ENCODE data around the gene AFG3L2. TPM values are rescaled to one million over a fixed set of nuclear protein-coding genes. Genes with fewer than 3 reads are reported as not detected.
"Not testable (repeated sequence)": the region's sequence is repeated elsewhere in the genome, so short reads cannot be mapped to it uniquely, and the experiment has no call there.

AFG3L2 gene
- total and polyA plus RNA-seq, 2 experiments from 2014 or later: 44.1 to 60.8 TPM

- peaks cover 25% of the 10 kb centered on the region for H3K79me2 ChIP-seq
- TF ChIP-seq EZH2phosphoT487 (IDR thresholded peaks at IDR 0.05; ENCODE audit: low read depth, severe bottlenecking, unreplicated experiment) (no peak), CTCF (IDR thresholded peaks at IDR 0.05; ENCODE audit: poor library complexity) (no peak), EZH2 (IDR thresholded peaks at IDR 0.05; ENCODE audit: borderline replicate concordance) (no peak)
These were observed 34.4 kb upstream of the AFG3L2 start for GRCh38 chr18:12411456-12411855.

GRCh38 chr18:12410747-12411146, 33.7 kb upstream of the AFG3L2 start:
- peak; percentile 57 for DNase-seq (ENCODE audit: low spot score)
- Histone ChIP-seq H3K4me1 (ENCODE audit: insufficient read depth) (peaks cover 14% of the 10 kb centered on the region), H3K79me2 (peaks cover 25% of the 10 kb centered on the region), H3K27ac (peak overlapping the region; percentile 36)
- H3K9me3 ChIP-seq (ENCODE audit: low read depth); H3K4me2 ChIP-seq; H3K4me3 ChIP-seq; H2AFZ ChIP-seq; H3K27me3 ChIP-seq; H3K9me2 ChIP-seq (replicated peaks; ENCODE audit: insufficient read depth); H4K20me1 ChIP-seq (ENCODE audit: insufficient read depth, poor library complexity, severe bottlenecking); H3K36me3 ChIP-seq (replicated peaks; ENCODE audit: insufficient read depth, low read depth): not testable (repeated sequence)
- WGBS (ENCODE audit: low lambda C conversion rate, missing lambda C conversion rate): 68% methylated on average over 9 of the region's 9 CpGs

More at GRCh38 chr18:12411456-12411855, 34.4 kb upstream of the AFG3L2 start:
- Histone ChIP-seq H3K27me3 (no peaks in the 10 kb centered on the region), H3K36me3 (replicated peaks; ENCODE audit: insufficient read depth, low read depth) (no peaks in the 10 kb centered on the region), H3K9me2 (replicated peaks; ENCODE audit: insufficient read depth) (no peaks in the 10 kb centered on the region), H3K27ac (no peak overlapping the region), H4K20me1 (ENCODE audit: insufficient read depth, poor library complexity, severe bottlenecking) (no peaks in the 10 kb centered on the region), H3K4me2 (no peak overlapping the region), H3K4me1 (ENCODE audit: insufficient read depth) (peaks cover 17% of the 10 kb centered on the region), H3K9me3 (ENCODE audit: low read depth) (no peaks in the 10 kb centered on the region), H3K4me3 (no peak overlapping the region), H2AFZ (no peak overlapping the region)
- DNase-seq (ENCODE audit: low spot score): no peak
- 98% methylated on average over 3 of the region's 3 CpGs for WGBS (ENCODE audit: low lambda C conversion rate, missing lambda C conversion rate)

GRCh38 chr18:12410081-12410481, 33.1 kb upstream of the AFG3L2 start:
- Histone ChIP-seq H3K4me1 (ENCODE audit: insufficient read depth) (peaks cover 8% of the 10 kb centered on the region), H3K4me2 (no peak overlapping the region), H3K27ac (no peak overlapping the region), H3K9me2 (replicated peaks; ENCODE audit: insufficient read depth) (no peaks in the 10 kb centered on the region), H3K9me3 (ENCODE audit: low read depth) (no peaks in the 10 kb centered on the region), H3K79me2 (peaks cover 25% of the 10 kb centered on the region), H3K36me3 (replicated peaks; ENCODE audit: insufficient read depth, low read depth) (no peaks in the 10 kb centered on the region), H4K20me1 (ENCODE audit: insufficient read depth, poor library complexity, severe bottlenecking) (no peaks in the 10 kb centered on the region), H3K4me3 (no peak overlapping the region), H2AFZ (no peak overlapping the region), H3K27me3 (no peaks in the 10 kb centered on the region)
- TF ChIP-seq CTCF (IDR thresholded peaks at IDR 0.05; ENCODE audit: poor library complexity) (no peak), EZH2phosphoT487 (IDR thresholded peaks at IDR 0.05; ENCODE audit: low read depth, severe bottlenecking, unreplicated experiment) (no peak), EZH2 (IDR thresholded peaks at IDR 0.05; ENCODE audit: borderline replicate concordance) (no peak)
- WGBS (ENCODE audit: low lambda C conversion rate, missing lambda C conversion rate): 84% methylated on average over 9 of the region's 9 CpGs
- no peak for DNase-seq (ENCODE audit: low spot score)

- Histone ChIP-seq H3K27me3 (no peaks in the 10 kb centered on the region), H3K79me2 (peaks cover 25% of the 10 kb centered on the region), H3K4me3 (no peak overlapping the region), H3K36me3 (replicated peaks; ENCODE audit: insufficient read depth, low read depth) (no peaks in the 10 kb centered on the region), H3K27ac (no peak overlapping the region), H3K4me2 (no peak overlapping the region), H4K20me1 (ENCODE audit: insufficient read depth, poor library complexity, severe bottlenecking) (no peaks in the 10 kb centered on the region), H3K9me2 (replicated peaks; ENCODE audit: insufficient read depth) (no peaks in the 10 kb centered on the region), H3K4me1 (ENCODE audit: insufficient read depth) (peaks cover 6% of the 10 kb centered on the region), H2AFZ (no peak overlapping the region), H3K9me3 (ENCODE audit: low read depth) (no peaks in the 10 kb centered on the region)
- 83% methylated on average over 3 of the region's 3 CpGs for WGBS (ENCODE audit: low lambda C conversion rate, missing lambda C conversion rate)
- TF ChIP-seq EZH2 (IDR thresholded peaks at IDR 0.05; ENCODE audit: borderline replicate concordance) (no peak), EZH2phosphoT487 (IDR thresholded peaks at IDR 0.05; ENCODE audit: low read depth, severe bottlenecking, unreplicated experiment) (no peak), CTCF (IDR thresholded peaks at IDR 0.05; ENCODE audit: poor library complexity) (no peak)
- no peak for DNase-seq (ENCODE audit: low spot score)
These were observed 32.4 kb upstream of the AFG3L2 start for GRCh38 chr18:12409469-12409868.
